Esophagus muscularis mucosa (tissue), 4 donors: ENCODE measurements around the gene PRF1. TPM values are rescaled to one million over a fixed set of nuclear protein-coding genes. Genes with fewer than 3 reads are reported as not detected.

Experiments used
- DNase-seq: peaks from one replicate; pipeline ENCODE4 v3.0.0-alpha.2; 2017; ENCODE audit errors: extremely low spot score
- H3K27ac ChIP-seq, 4 donors: fragments of 200-600 bp; sonication (generic); replicated peaks in 1 of 4; 1 replicate in 3 of 4; 2 replicates in 1 of 4; pipeline ENCODE4 v1.5.1; 2016 to 2019; ENCODE audit warnings: mild to moderate bottlenecking in 1 of 4
- H3K27me3 ChIP-seq, 4 donors: fragments of 200-600 bp; sonication (generic); one replicate each; pipeline versions ENCODE4 v1.5.1 to v1.6.0; 2016 to 2019
- H3K36me3 ChIP-seq, 4 donors: fragments of 200-600 bp; sonication (generic); one replicate each; pipeline ENCODE4 v1.5.1; 2016 to 2019
- H3K4me1 ChIP-seq, 4 donors: fragments of 200-600 bp; sonication (generic); one replicate each; pipeline ENCODE4 v1.5.1; 2016 to 2019
- H3K4me3 ChIP-seq, 4 donors: fragments of 200-600 bp; sonication (generic); 1 replicate in 2 of 4; 2 replicates in 2 of 4; pipeline ENCODE4 v1.5.1; 2016 to 2019; ENCODE audit warnings: mild to moderate bottlenecking in 4 of 4, moderate library complexity in 1 of 4
- H3K9me3 ChIP-seq, 4 donors: fragments of 200-600 bp; sonication (generic); 1 replicate in 3 of 4; 2 replicates in 1 of 4; pipeline ENCODE4 v1.5.1; 2016 to 2019
- CTCF ChIP-seq, 3 experiments: fragments of 200-600 bp in 2 of 3; fragments of 450-650 bp in 1 of 3; sonication (generic) in 2 of 3; IDR thresholded peaks; one replicate each; pipeline ENCODE4 v1.5.1; 2017 to 2019; ENCODE audit warnings: antibody characterized with exemption in 3 of 3, mild to moderate bottlenecking in 2 of 3, moderate library complexity in 1 of 3
- EP300 ChIP-seq: sonication (generic); formaldehyde crosslinking; IDR thresholded peaks from one replicate; pipeline ENCODE4 v1.6.1; 2017; ENCODE audit warnings: antibody characterized with exemption
- POLR2A ChIP-seq: fragments of 450-650 bp; IDR thresholded peaks from one replicate; pipeline ENCODE4 v1.6.1; 2017; ENCODE audit warnings: antibody characterized with exemption, moderate library complexity, mild to moderate bottlenecking, low read depth
- POLR2AphosphoS5 ChIP-seq, 2 donors: sonication (generic); formaldehyde crosslinking; IDR thresholded peaks; one replicate each; pipeline ENCODE4 v1.6.1; 2017; ENCODE audit warnings: antibody characterized with exemption in 2 of 2
- WGBS: methylation state at CpG from one replicate; pipeline ENCODE4 v1.1.5; 2018; 5-methylcytosine and 5-hydroxymethylcytosine counted together
- intact Hi-C: fragments of 100-400 bp; cut with DNase I; formaldehyde crosslinking; loops from one replicate; pipeline ENCODE4 v1.15.1; 2023
- total RNA-seq, 4 donors: library from RNA; depleted of rRNA; stranded (reverse); fragments of >200 nt; gene quantifications; one replicate each; pipeline versions ENCODE4 v1.1.0 to v1.2.1, GENCODE V29; 2016

The PRF1 gene
- total RNA-seq, 4 donors from 2014 or later = 1.2 to 15.2 (median 2.4) TPM

- Histone ChIP-seq H3K4me3 (no peak overlapping the region), H3K4me1 (peaks cover 15 to 17% (median 16%) of the 10 kb centered on the region in 4 donors), H3K36me3 (no peaks in the 10 kb centered on the region), H3K27ac (no peak overlapping the region), H3K9me3 (no peaks in the 10 kb centered on the region), H3K27me3 (no peaks in the 10 kb centered on the region)
- intact Hi-C loops = no loop called here
- no peak for DNase-seq
- TF ChIP-seq POLR2A (no peak), EP300 (no peak), CTCF (IDR thresholded peaks at IDR 0.05) (no peak), POLR2AphosphoS5 (IDR thresholded peaks at IDR 0.05) (no peak)
- WGBS = 77% methylated on average over 2 of the region's 2 CpGs
Measured at GRCh38 chr10:70576803-70577517, 25.6 kb downstream of the PRF1 start.

GRCh38 chr10:70575874-70576802 lies 26.4 kb downstream of the PRF1 start:
- WGBS = 39% methylated on average over 12 of the region's 12 CpGs
- TF ChIP-seq CTCF (IDR thresholded peaks at IDR 0.05) (no peak), EP300 (no peak), POLR2A (no peak), POLR2AphosphoS5 (IDR thresholded peaks at IDR 0.05) (no peak)
- no peaks in the 10 kb centered on the region for H3K27me3 ChIP-seq
- no peak overlapping the region for H3K4me3 ChIP-seq
- intact Hi-C loops = no loop called here
- no peak for DNase-seq
- H3K27ac ChIP-seq = no peak overlapping the region
- H3K9me3 ChIP-seq = no peaks in the 10 kb centered on the region
- peaks cover 0 to 5% (median 0%) of the 10 kb centered on the region in 4 donors for H3K36me3 ChIP-seq
- H3K4me1 ChIP-seq = peaks cover 15 to 17% (median 16%) of the 10 kb centered on the region in 4 donors

GRCh38 chr10:70575486-70575873 lies 27.1 kb downstream of the PRF1 start:
- intact Hi-C loops = no loop called here
- TF ChIP-seq EP300 (no peak), POLR2A (no peak), POLR2AphosphoS5 (IDR thresholded peaks at IDR 0.05) (no peak), CTCF (IDR thresholded peaks at IDR 0.05) (no peak)
- Histone ChIP-seq H3K27ac (no peak overlapping the region), H3K4me3 (no peak overlapping the region), H3K27me3 (no peaks in the 10 kb centered on the region), H3K9me3 (no peaks in the 10 kb centered on the region), H3K36me3 (peaks cover 0 to 12% (median 0%) of the 10 kb centered on the region in 4 donors), H3K4me1 (peaks cover 15 to 17% (median 16%) of the 10 kb centered on the region in 4 donors)
- no peak for DNase-seq
- 26% methylated on average over 4 of the region's 4 CpGs for WGBS

GRCh38 chr10:70573599-70574506 lies 28.7 kb downstream of the PRF1 start:
- WGBS = 95% methylated on average over 11 of the region's 11 CpGs
- H3K27ac ChIP-seq = no peak overlapping the region

More at GRCh38 chr10:70573599-70574506, 28.7 kb downstream of the PRF1 start:
- H3K9me3 ChIP-seq = no peaks in the 10 kb centered on the region
- peaks cover 15 to 17% (median 16%) of the 10 kb centered on the region in 4 donors for H3K4me1 ChIP-seq
- H3K36me3 ChIP-seq = peaks cover 0 to 19% (median 3%) of the 10 kb centered on the region in 4 donors
- intact Hi-C loops = no loop called here
- no peak overlapping the region for H3K4me3 ChIP-seq
- TF ChIP-seq EP300 = no peak
- TF ChIP-seq POLR2A = no peak
- TF ChIP-seq CTCF (IDR thresholded peaks at IDR 0.05) = no peak
- no peak for TF ChIP-seq POLR2AphosphoS5 (IDR thresholded peaks at IDR 0.05)
- no peak for DNase-seq
- no peaks in the 10 kb centered on the region for H3K27me3 ChIP-seq
